Caki2 (cell line): ENCODE results near the gene NAALADL2. TPM values are rescaled to one million over a fixed set of nuclear protein-coding genes. Genes with fewer than 3 reads are reported as not detected.

Source experiments
- DNase-seq: peaks from one replicate; pipeline ENCODE4 v3.0.0-alpha.2; 2015; ENCODE audit warnings: low read depth
- in situ Hi-C: cut with HindIII; loops from 2 replicates; pipeline ENCODE4 v1.10.0; 2016; ENCODE audit warnings: low sequenced_read_pairs, low pct_unique_long_range_greater_than_20kb, mixed read lengths
- total RNA-seq: library from RNA; depleted of rRNA; stranded (reverse); fragments of >200 nt; shearing (Covaris generic); gene quantifications from 2 replicates; pipeline ENCODE4 v1.2.3, GENCODE V29; 2014; ENCODE audit warnings: low replicate concordance

Gene NAALADL2
- total RNA-seq, 1 experiment from 2014 or later, result 1.3 TPM

GRCh38 chr3:175208326-175208725 is 349.2 kb downstream of the NAALADL2 start:
- DNase-seq, result peak; percentile 23

GRCh38 chr3:175211466-175211865 is 352.3 kb downstream of the NAALADL2 start:
- no peak for DNase-seq
- in situ Hi-C loops, result no loop called here

More at GRCh38 chr3:175208326-175208725, 349.2 kb downstream of the NAALADL2 start:
- in situ Hi-C loops, result no loop called here

GRCh38 chr3:175212896-175213295 is 353.8 kb downstream of the NAALADL2 start:
- in situ Hi-C loops, result no loop called here
- DNase-seq, result peak; percentile 13

- in situ Hi-C loops, result no loop called here
- DNase-seq, result no peak
Observed at GRCh38 chr3:175214216-175214615, 355.1 kb downstream of the NAALADL2 start.

- DNase-seq, result no peak
- in situ Hi-C loops, result no loop called here
Observed at GRCh38 chr3:175215833-175216232, 356.7 kb downstream of the NAALADL2 start.

GRCh38 chr3:175222356-175222755 is 363.2 kb downstream of the NAALADL2 start:
- no peak for DNase-seq
- in situ Hi-C loops, result no loop called here

GRCh38 chr3:175224051-175224450 is 364.9 kb downstream of the NAALADL2 start:
- in situ Hi-C loops, result no loop called here
- DNase-seq, result no peak

GRCh38 chr3:175226444-175226843 is 367.3 kb downstream of the NAALADL2 start:
- in situ Hi-C loops, result no loop called here
- no peak for DNase-seq

GRCh38 chr3:175227126-175227525 is 368.0 kb downstream of the NAALADL2 start:
- DNase-seq, result no peak
- in situ Hi-C loops, result no loop called here

- in situ Hi-C loops, result no loop called here
- no peak for DNase-seq
Observed at GRCh38 chr3:175233957-175234940, 375.1 kb downstream of the NAALADL2 start.

- no peak for DNase-seq
- in situ Hi-C loops, result no loop called here
Observed at GRCh38 chr3:175238801-175239200, 379.7 kb downstream of the NAALADL2 start.

- DNase-seq, result no peak
- in situ Hi-C loops, result no loop called here
Observed at GRCh38 chr3:175240921-175241320, 381.8 kb downstream of the NAALADL2 start.

- DNase-seq, result no peak
- in situ Hi-C loops, result no loop called here
Observed at GRCh38 chr3:175242243-175242642, 383.1 kb downstream of the NAALADL2 start.

- DNase-seq, result no peak
- in situ Hi-C loops, result no loop called here
Observed at GRCh38 chr3:175246234-175246633, 387.1 kb downstream of the NAALADL2 start.

- in situ Hi-C loops, result no loop called here
- no peak for DNase-seq
Observed at GRCh38 chr3:175246766-175247165, 387.6 kb downstream of the NAALADL2 start.

- no peak for DNase-seq
- in situ Hi-C loops, result no loop called here
Observed at GRCh38 chr3:175247629-175248028, 388.5 kb downstream of the NAALADL2 start.

GRCh38 chr3:175248832-175249231 is 389.7 kb downstream of the NAALADL2 start:
- DNase-seq, result no peak
- in situ Hi-C loops, result no loop called here

- peak; percentile 51 for DNase-seq
- in situ Hi-C loops, result no loop called here
Observed at GRCh38 chr3:175255698-175256097, 396.6 kb downstream of the NAALADL2 start.

- DNase-seq, result no peak
- in situ Hi-C loops, result no loop called here
Observed at GRCh38 chr3:175257123-175257522, 398.0 kb downstream of the NAALADL2 start.

- peak; percentile 94 for DNase-seq
- in situ Hi-C loops, result no loop called here
Observed at GRCh38 chr3:175258763-175259162, 399.6 kb downstream of the NAALADL2 start.
